ENCODE measurements around the gene PACSIN1. TPM values are rescaled to one million over a fixed set of nuclear protein-coding genes. Genes with fewer than 3 reads are reported as not detected.

Gene PACSIN1
- polyA plus RNA-seq, 1 donor from 2014 or later: 3.1 TPM

DNA sequence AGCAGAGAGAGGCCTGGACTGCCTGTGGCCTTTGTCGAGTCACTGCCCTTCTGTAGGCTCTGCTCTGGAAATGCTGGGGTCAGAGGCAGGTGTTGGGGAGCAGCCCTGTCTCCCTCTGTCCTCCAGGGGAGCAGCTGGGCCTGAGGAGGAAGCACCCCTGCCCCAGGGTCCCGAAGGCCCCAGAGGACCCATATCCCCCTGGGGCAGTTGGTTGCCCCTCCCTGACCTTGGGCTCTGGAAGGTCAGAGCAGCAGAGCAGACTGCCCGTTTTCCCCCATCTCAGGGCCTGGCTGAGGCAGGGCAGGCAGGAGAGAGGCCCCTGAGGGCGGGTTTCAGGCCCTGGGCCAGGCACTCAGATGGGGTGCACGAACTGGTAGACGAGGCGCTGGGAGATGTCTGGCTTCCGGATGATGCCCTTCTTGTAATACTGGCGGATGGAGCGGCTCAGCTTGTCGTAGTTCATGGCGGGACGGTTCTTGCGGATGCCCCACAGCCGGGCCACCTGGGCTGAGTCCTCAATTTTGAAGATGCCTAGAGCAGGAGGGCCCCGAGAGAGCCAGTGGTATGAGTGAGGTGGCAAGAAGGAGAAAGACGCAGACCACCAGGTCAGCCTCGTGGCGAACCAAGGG is 72.2 kb downstream of the PACSIN1 start:
- H3K4me3 ChIP-seq (ENCODE audit: low read length): no peak overlapping the region
- no peaks in the 10 kb centered on the region for H3F3A ChIP-seq (ENCODE audit: insufficient read depth, low read length, poor library complexity, severe bottlenecking)
- no peak overlapping the region for H3K4me2 ChIP-seq (ENCODE audit: low read length)
- no peaks in the 10 kb centered on the region for H3K27me3 ChIP-seq (ENCODE audit: insufficient read depth, low read depth, low read length)
- H3K9me3 ChIP-seq (ENCODE audit: low read length): no peaks in the 10 kb centered on the region
- no peak for TF ChIP-seq EP300 (conservative IDR thresholded peaks at IDR 0.05; ENCODE audit: poor library complexity, severe bottlenecking)
- TF ChIP-seq, protein P1, sequence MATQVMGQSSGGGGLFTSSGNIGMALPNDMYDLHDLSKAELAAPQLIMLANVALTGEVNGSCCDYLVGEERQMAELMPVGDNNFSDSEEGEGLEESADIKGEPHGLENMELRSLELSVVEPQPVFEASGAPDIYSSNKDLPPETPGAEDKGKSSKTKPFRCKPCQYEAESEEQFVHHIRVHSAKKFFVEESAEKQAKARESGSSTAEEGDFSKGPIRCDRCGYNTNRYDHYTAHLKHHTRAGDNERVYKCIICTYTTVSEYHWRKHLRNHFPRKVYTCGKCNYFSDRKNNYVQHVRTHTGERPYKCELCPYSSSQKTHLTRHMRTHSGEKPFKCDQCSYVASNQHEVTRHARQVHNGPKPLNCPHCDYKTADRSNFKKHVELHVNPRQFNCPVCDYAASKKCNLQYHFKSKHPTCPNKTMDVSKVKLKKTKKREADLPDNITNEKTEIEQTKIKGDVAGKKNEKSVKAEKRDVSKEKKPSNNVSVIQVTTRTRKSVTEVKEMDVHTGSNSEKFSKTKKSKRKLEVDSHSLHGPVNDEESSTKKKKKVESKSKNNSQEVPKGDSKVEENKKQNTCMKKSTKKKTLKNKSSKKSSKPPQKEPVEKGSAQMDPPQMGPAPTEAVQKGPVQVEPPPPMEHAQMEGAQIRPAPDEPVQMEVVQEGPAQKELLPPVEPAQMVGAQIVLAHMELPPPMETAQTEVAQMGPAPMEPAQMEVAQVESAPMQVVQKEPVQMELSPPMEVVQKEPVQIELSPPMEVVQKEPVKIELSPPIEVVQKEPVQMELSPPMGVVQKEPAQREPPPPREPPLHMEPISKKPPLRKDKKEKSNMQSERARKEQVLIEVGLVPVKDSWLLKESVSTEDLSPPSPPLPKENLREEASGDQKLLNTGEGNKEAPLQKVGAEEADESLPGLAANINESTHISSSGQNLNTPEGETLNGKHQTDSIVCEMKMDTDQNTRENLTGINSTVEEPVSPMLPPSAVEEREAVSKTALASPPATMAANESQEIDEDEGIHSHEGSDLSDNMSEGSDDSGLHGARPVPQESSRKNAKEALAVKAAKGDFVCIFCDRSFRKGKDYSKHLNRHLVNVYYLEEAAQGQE (IDR thresholded peaks at IDR 0.05; ENCODE audit: borderline replicate concordance): no peak
- TF ChIP-seq, protein P2, sequence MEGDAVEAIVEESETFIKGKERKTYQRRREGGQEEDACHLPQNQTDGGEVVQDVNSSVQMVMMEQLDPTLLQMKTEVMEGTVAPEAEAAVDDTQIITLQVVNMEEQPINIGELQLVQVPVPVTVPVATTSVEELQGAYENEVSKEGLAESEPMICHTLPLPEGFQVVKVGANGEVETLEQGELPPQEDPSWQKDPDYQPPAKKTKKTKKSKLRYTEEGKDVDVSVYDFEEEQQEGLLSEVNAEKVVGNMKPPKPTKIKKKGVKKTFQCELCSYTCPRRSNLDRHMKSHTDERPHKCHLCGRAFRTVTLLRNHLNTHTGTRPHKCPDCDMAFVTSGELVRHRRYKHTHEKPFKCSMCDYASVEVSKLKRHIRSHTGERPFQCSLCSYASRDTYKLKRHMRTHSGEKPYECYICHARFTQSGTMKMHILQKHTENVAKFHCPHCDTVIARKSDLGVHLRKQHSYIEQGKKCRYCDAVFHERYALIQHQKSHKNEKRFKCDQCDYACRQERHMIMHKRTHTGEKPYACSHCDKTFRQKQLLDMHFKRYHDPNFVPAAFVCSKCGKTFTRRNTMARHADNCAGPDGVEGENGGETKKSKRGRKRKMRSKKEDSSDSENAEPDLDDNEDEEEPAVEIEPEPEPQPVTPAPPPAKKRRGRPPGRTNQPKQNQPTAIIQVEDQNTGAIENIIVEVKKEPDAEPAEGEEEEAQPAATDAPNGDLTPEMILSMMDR (IDR thresholded peaks at IDR 0.05; ENCODE audit: poor library complexity, severe bottlenecking): no peak
- TF ChIP-seq EZH2 (IDR thresholded peaks at IDR 0.05; ENCODE audit: borderline replicate concordance, insufficient read depth, low read length, poor library complexity, severe bottlenecking): no peak
- no peak for TF ChIP-seq MXI1 (conservative IDR thresholded peaks at IDR 0.05; ENCODE audit: poor library complexity, severe bottlenecking)
- no peak for TF ChIP-seq RAD21 (conservative IDR thresholded peaks at IDR 0.05)
- TF ChIP-seq TAF1 (IDR thresholded peaks at IDR 0.05; ENCODE audit: low read depth): no peak
- TF ChIP-seq POLR2AphosphoS5 (IDR thresholded peaks at IDR 0.05): no peak
- TF ChIP-seq SMC3 (conservative IDR thresholded peaks at IDR 0.05; ENCODE audit: poor library complexity): no peak
- no peak overlapping the region for H3K9ac ChIP-seq (ENCODE audit: low read length)
- no peak overlapping the region for H2AFZ ChIP-seq (ENCODE audit: low read depth, low read length)
- H3K9me2 ChIP-seq (ENCODE audit: insufficient read depth, low read length): no peaks in the 10 kb centered on the region
- H4K20me1 ChIP-seq (ENCODE audit: insufficient read depth): no peaks in the 10 kb centered on the region
- no peak overlapping the region for H3K27ac ChIP-seq (ENCODE audit: low read length)
- no peaks in the 10 kb centered on the region for H3K36me3 ChIP-seq (ENCODE audit: insufficient read depth, low read length)
- H3K79me2 ChIP-seq (replicated peaks; ENCODE audit: insufficient read depth, low read length): no peaks in the 10 kb centered on the region

DNA sequence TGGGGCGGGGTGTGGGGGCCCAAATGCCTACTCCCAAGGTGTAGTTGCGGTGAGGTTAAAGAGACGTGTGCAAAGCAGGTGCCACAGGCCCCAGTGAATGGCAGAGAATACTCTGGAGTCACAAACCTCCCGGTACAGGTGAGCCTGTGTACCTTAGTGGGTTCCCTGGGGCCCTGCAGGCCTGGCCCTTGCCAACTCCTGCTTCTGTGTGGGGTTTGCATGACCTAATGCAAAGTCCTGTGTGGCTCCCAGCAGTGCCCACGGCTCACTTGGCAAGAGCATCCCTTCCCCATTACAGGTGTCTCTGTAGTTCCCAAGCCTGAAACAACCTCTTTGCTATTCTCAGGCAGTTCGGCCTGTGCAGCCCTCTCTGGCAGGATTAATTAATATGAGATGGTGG is 72.7 kb downstream of the PACSIN1 start:
- Histone ChIP-seq H3K9me3 (ENCODE audit: low read length) (no peaks in the 10 kb centered on the region), H2AFZ (ENCODE audit: low read depth, low read length) (no peak overlapping the region), H3K4me2 (ENCODE audit: low read length) (no peak overlapping the region), H3K27ac (ENCODE audit: low read length) (no peak overlapping the region), H3K9me2 (ENCODE audit: insufficient read depth, low read length) (no peaks in the 10 kb centered on the region), H3K79me2 (replicated peaks; ENCODE audit: insufficient read depth, low read length) (no peaks in the 10 kb centered on the region), H3K27me3 (ENCODE audit: insufficient read depth, low read depth, low read length) (no peaks in the 10 kb centered on the region), H3F3A (ENCODE audit: insufficient read depth, low read length, poor library complexity, severe bottlenecking) (no peaks in the 10 kb centered on the region), H4K20me1 (ENCODE audit: insufficient read depth) (no peaks in the 10 kb centered on the region), H3K9ac (ENCODE audit: low read length) (no peak overlapping the region), H3K4me3 (ENCODE audit: low read length) (no peak overlapping the region), H3K36me3 (ENCODE audit: insufficient read depth, low read length) (no peaks in the 10 kb centered on the region)
- TF ChIP-seq, protein P2 (IDR thresholded peaks at IDR 0.05; ENCODE audit: poor library complexity, severe bottlenecking): no peak
- TF ChIP-seq POLR2AphosphoS5 (IDR thresholded peaks at IDR 0.05): no peak
- TF ChIP-seq SMC3 (conservative IDR thresholded peaks at IDR 0.05; ENCODE audit: poor library complexity): no peak
- no peak for TF ChIP-seq RAD21 (conservative IDR thresholded peaks at IDR 0.05)
- TF ChIP-seq EZH2 (IDR thresholded peaks at IDR 0.05; ENCODE audit: borderline replicate concordance, insufficient read depth, low read length, poor library complexity, severe bottlenecking): no peak
- TF ChIP-seq TAF1 (IDR thresholded peaks at IDR 0.05; ENCODE audit: low read depth): no peak
- TF ChIP-seq EP300 (conservative IDR thresholded peaks at IDR 0.05; ENCODE audit: poor library complexity, severe bottlenecking): no peak
- no peak for TF ChIP-seq MXI1 (conservative IDR thresholded peaks at IDR 0.05; ENCODE audit: poor library complexity, severe bottlenecking)
- TF ChIP-seq, protein P1 (IDR thresholded peaks at IDR 0.05; ENCODE audit: borderline replicate concordance): no peak
